ENCODE data around the gene LCP2.
"Not testable (repeated sequence)": the region's sequence is repeated elsewhere in the genome, so short reads cannot be mapped to it uniquely, and the experiment has no call there.

LCP2 gene

GRCh38 chr5:170247363-170247762, 50.2 kb downstream of the LCP2 start:
- DNase-seq = no peak

GRCh38 chr5:170246126-170246870, 51.3 kb downstream of the LCP2 start:
- no peak for DNase-seq

- not testable (repeated sequence) for DNase-seq
Measured at GRCh38 chr5:170245436-170245835, 52.1 kb downstream of the LCP2 start.

- no peak for DNase-seq
Measured at GRCh38 chr5:170238456-170239196, 59.0 kb downstream of the LCP2 start.

- DNase-seq = no peak
Measured at GRCh38 chr5:170235876-170236864, 61.4 kb downstream of the LCP2 start.

- no peak for DNase-seq
Measured at GRCh38 chr5:170233358-170233892, 64.2 kb downstream of the LCP2 start.

- no peak for DNase-seq
Measured at GRCh38 chr5:170232786-170233185, 64.8 kb downstream of the LCP2 start, which contains the start of gene C5orf58. C5orf58 (plus strand) TSS chr5:170232985; CDS start chr5:170234977, 1,992 bp downstream.

GRCh38 chr5:170228762-170229435, 68.7 kb downstream of the LCP2 start:
- no peak for DNase-seq

- DNase-seq = no peak
Measured at GRCh38 chr5:170226661-170227060, 70.9 kb downstream of the LCP2 start.

- DNase-seq = no peak
Measured at GRCh38 chr5:170226129-170226615, 71.4 kb downstream of the LCP2 start.

GRCh38 chr5:170225326-170226128, 72.0 kb downstream of the LCP2 start:
- peak; percentile 68 for DNase-seq

GRCh38 chr5:170223906-170224305, 73.7 kb downstream of the LCP2 start:
- DNase-seq = no peak

GRCh38 chr5:170223360-170223759, 74.2 kb downstream of the LCP2 start:
- DNase-seq = no peak

- no peak for DNase-seq
Measured at GRCh38 chr5:170221327-170221741, 76.2 kb downstream of the LCP2 start.

GRCh38 chr5:170220191-170220590, 77.4 kb downstream of the LCP2 start:
- DNase-seq = no peak

- DNase-seq = no peak
Measured at GRCh38 chr5:170219615-170220014, 78.0 kb downstream of the LCP2 start.

- DNase-seq = no peak
Measured at GRCh38 chr5:170218726-170219125, 78.9 kb downstream of the LCP2 start.

- DNase-seq = no peak
Measured at GRCh38 chr5:170217831-170218230, 79.7 kb downstream of the LCP2 start.

GRCh38 chr5:170216257-170216864, 81.2 kb downstream of the LCP2 start:
- DNase-seq = no peak

GRCh38 chr5:170211575-170212334, 85.8 kb downstream of the LCP2 start:
- DNase-seq = no peak

Data from T-helper 9 cell (primary cell).